GM12875 (cell line): ENCODE results near the gene TMTC2.

Source experiments
- H3K4me3 ChIP-seq: one replicate; pipeline ENCODE4 v1.5.1; 2011; ENCODE audit warnings: low read depth, low read length, control low read depth
- CTCF ChIP-seq: IDR thresholded peaks from 2 replicates; pipeline ENCODE4 v1.5.1; 2011; ENCODE audit warnings: low read depth, mild to moderate bottlenecking, control low read depth, inconsistent platforms, low read length, moderate library complexity, borderline replicate concordance; ENCODE audit not compliant: insufficient read depth

The TMTC2 gene

GRCh38 chr12:82874945-82875344 lies 188.2 kb downstream of the TMTC2 start:
- no peak overlapping the region for H3K4me3 ChIP-seq
- TF ChIP-seq CTCF: no peak

DNA sequence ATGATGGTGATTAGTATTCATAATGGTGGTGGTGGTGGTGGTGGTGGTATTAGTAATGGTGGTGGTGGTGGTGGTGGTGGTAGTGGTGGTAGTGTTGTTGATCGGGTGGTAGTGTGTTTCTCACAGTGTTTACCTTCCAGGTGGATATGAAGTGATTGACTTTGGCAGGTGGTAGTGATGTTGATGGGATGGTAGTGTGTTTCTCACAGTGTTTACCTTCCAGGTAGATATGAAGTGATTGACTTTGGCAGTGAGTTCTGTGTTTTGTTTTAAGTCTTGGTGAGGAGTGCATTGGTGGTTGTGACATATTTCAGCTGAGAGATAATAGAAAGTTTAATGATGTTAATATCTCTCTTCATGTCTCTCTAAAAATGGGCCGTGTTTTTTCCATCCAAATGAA lies 189.4 kb downstream of the TMTC2 start:
- no peak overlapping the region for H3K4me3 ChIP-seq
- TF ChIP-seq CTCF: no peak

GRCh38 chr12:82877963-82878362 lies 191.3 kb downstream of the TMTC2 start:
- H3K4me3 ChIP-seq: no peak overlapping the region
- no peak for TF ChIP-seq CTCF

- TF ChIP-seq CTCF: no peak
- H3K4me3 ChIP-seq: no peak overlapping the region
Observed at GRCh38 chr12:82880442-82880901, 193.8 kb downstream of the TMTC2 start.

DNA sequence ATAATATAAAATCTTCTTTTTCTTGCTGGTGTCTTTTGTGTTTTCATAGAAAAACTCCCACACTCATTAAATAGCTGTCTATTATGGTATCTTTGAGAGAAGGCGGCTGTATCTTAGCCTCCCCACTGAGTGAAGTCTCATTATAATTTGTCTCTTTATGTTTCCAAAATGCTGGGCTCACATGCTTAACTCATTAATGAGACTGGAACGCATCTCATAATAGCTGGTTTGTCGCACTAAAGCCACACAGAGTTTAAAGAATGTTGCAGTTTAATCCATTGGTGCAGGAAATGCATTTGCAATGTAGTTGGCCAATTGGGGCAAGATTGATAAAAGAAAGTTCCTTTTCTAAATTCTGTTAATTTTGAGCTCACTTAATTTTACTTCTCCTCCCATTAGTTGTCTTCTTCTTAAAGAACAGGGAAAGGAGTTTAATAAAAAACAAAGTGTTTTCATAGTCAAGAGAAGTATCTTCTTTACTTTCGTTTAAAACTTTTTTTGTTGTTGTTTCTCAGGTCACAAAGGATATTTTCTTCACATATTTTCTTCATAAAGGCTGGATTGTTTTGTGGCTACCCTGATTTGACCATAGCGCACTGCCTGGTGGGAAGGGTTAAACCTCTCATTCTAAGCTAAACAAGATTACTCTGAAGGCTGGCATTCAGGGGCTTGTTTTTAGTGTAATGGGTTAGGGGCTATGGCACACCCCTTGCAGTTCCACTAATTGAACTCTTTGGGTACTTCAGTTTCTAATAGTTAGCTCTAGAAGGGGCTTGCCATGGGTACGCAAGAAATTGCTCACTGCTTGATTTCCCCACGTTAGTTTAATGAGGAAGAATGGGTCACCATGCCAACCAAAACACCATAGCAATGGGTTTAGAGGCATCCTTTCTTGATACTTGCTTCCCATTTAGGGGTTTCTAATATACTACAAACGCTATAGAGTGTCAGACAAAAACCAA lies 197.0 kb downstream of the TMTC2 start:
- TF ChIP-seq CTCF: no peak
- no peak overlapping the region for H3K4me3 ChIP-seq

DNA sequence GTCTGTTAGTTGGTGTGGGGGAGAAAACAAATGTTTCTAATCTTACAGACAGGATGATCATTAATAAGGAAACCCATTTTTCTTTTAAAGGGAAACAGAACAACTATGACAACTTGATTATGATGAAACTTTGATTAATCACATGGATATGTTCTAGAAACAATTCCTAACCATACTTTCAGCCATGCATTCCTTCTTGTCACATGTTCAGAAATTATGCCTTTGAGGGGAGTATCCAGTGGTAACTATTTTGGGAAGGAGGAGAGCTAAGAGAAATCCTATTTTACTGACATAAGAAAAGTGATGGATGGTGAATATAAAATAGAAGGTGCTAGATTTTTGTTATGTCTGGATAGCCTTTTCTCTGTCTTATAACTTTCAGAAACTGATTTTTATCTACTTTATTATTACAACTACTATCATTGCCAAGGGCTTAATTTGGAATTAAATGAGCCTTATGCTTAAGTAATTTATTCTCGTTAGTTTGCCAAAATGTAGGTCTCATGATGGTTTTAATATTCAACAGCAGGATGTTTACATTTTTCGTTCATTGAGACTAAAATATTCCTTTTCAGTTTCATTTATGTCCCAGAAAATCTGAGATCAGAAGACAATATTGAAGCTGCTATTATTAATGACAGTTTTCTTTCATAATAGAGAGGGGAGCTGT lies 200.1 kb downstream of the TMTC2 start:
- no peak for TF ChIP-seq CTCF
- no peak overlapping the region for H3K4me3 ChIP-seq
